SK-N-MC (cell line): ENCODE data around the gene PRR16.

ENCODE experiments used
- DNase-seq: peaks from one replicate; pipeline ENCODE4 v3.0.0-alpha.2; 2011; ENCODE audit warnings: low read depth, low spot score
- H3K27ac ChIP-seq: fragments of 200-600 bp; sonication (generic); 2 replicates; pipeline ENCODE4 v1.5.1; 2016; ENCODE audit warnings: mixed run types
- H3K36me3 ChIP-seq: fragments of 200-600 bp; sonication (generic); 2 replicates; pipeline ENCODE4 v1.6.1; 2017; ENCODE audit warnings: antibody characterized with exemption, low read length, mixed read lengths; ENCODE audit not compliant: insufficient read depth
- H3K4me3 ChIP-seq: fragments of 200-600 bp; sonication (generic); 2 replicates; pipeline ENCODE4 v1.5.1; 2016
- H3K9ac ChIP-seq: fragments of 200-600 bp; sonication (generic); 2 replicates; pipeline ENCODE4 v1.8.0; 2017; ENCODE audit warnings: mixed run types, mixed read lengths; ENCODE audit not compliant: insufficient read length
- H3K9me3 ChIP-seq: fragments of 200-600 bp; sonication (generic); 2 replicates; pipeline ENCODE4 v1.6.1; 2017; ENCODE audit warnings: low read depth, mild to moderate bottlenecking, antibody characterized with exemption, low read length, moderate library complexity, mixed read lengths
- EZH2 ChIP-seq: fragments of 200-600 bp; sonication (generic); IDR thresholded peaks from one replicate; pipeline ENCODE4 v1.6.1; 2017; ENCODE audit warnings: antibody characterized with exemption
- FOXP2 ChIP-seq: optimal IDR thresholded peaks from 2 replicates; pipeline ENCODE3; 2011; ENCODE audit warnings: mild to moderate bottlenecking, moderate library complexity; ENCODE audit not compliant: insufficient read depth; ENCODE audit errors: extremely low read length, control extremely low read depth
- POLR2AphosphoS5 ChIP-seq: IDR thresholded peaks from 2 replicates; pipeline ENCODE4 v1.6.1; 2012; ENCODE audit warnings: mild to moderate bottlenecking, low read depth, low read length, borderline replicate concordance

The PRR16 gene

GRCh38 chr5:120552638-120553037 lies 88.5 kb downstream of the PRR16 start:
- H3K9ac ChIP-seq, result no peak overlapping the region
- DNase-seq, result no peak
- H3K27ac ChIP-seq, result no peak overlapping the region
- H3K4me3 ChIP-seq, result no peak overlapping the region
- TF ChIP-seq POLR2AphosphoS5, result no peak
- no peak for TF ChIP-seq EZH2
- no peak for TF ChIP-seq FOXP2
- no peaks in the 10 kb centered on the region for H3K36me3 ChIP-seq
- no peaks in the 10 kb centered on the region for H3K9me3 ChIP-seq

GRCh38 chr5:120555345-120555744 lies 91.2 kb downstream of the PRR16 start:
- TF ChIP-seq POLR2AphosphoS5 (no peak), EZH2 (no peak), FOXP2 (no peak)
- DNase-seq, result no peak
- Histone ChIP-seq H3K4me3 (no peak overlapping the region), H3K9ac (no peak overlapping the region), H3K36me3 (no peaks in the 10 kb centered on the region), H3K9me3 (no peaks in the 10 kb centered on the region), H3K27ac (no peak overlapping the region)

- TF ChIP-seq FOXP2 (no peak), POLR2AphosphoS5 (no peak), EZH2 (no peak)
- DNase-seq, result no peak
- Histone ChIP-seq H3K9ac (no peak overlapping the region), H3K36me3 (no peaks in the 10 kb centered on the region), H3K4me3 (no peak overlapping the region), H3K27ac (no peak overlapping the region), H3K9me3 (no peaks in the 10 kb centered on the region)
These were observed 99.9 kb downstream of the PRR16 start for GRCh38 chr5:120564013-120564412.

GRCh38 chr5:120567066-120567465 lies 103.0 kb downstream of the PRR16 start:
- no peaks in the 10 kb centered on the region for H3K36me3 ChIP-seq
- no peak for DNase-seq
- TF ChIP-seq POLR2AphosphoS5, result no peak
- TF ChIP-seq EZH2, result no peak
- no peak for TF ChIP-seq FOXP2
- no peak overlapping the region for H3K4me3 ChIP-seq
- no peak overlapping the region for H3K9ac ChIP-seq
- no peak overlapping the region for H3K27ac ChIP-seq
- no peaks in the 10 kb centered on the region for H3K9me3 ChIP-seq

GRCh38 chr5:120567921-120568320 lies 103.8 kb downstream of the PRR16 start:
- Histone ChIP-seq H3K27ac (no peak overlapping the region), H3K9ac (no peak overlapping the region), H3K9me3 (no peaks in the 10 kb centered on the region), H3K4me3 (no peak overlapping the region), H3K36me3 (no peaks in the 10 kb centered on the region)
- TF ChIP-seq FOXP2 (no peak), POLR2AphosphoS5 (no peak), EZH2 (no peak)
- DNase-seq, result no peak

- no peaks in the 10 kb centered on the region for H3K9me3 ChIP-seq
- no peak overlapping the region for H3K27ac ChIP-seq
- H3K4me3 ChIP-seq, result no peak overlapping the region
- DNase-seq, result no peak
- TF ChIP-seq FOXP2 (no peak), POLR2AphosphoS5 (no peak), EZH2 (no peak)
- no peak overlapping the region for H3K9ac ChIP-seq
- H3K36me3 ChIP-seq, result no peaks in the 10 kb centered on the region
These were observed 104.6 kb downstream of the PRR16 start for GRCh38 chr5:120568711-120569110.

GRCh38 chr5:120576588-120576987 lies 112.5 kb downstream of the PRR16 start:
- H3K4me3 ChIP-seq, result no peak overlapping the region
- TF ChIP-seq FOXP2 (no peak), POLR2AphosphoS5 (no peak), EZH2 (no peak)
- DNase-seq, result no peak

GRCh38 chr5:120582635-120583034 lies 118.5 kb downstream of the PRR16 start:
- no peak for DNase-seq
- no peak overlapping the region for H3K9ac ChIP-seq
- H3K27ac ChIP-seq, result no peak overlapping the region
- no peak overlapping the region for H3K4me3 ChIP-seq
- TF ChIP-seq FOXP2, result no peak
- TF ChIP-seq EZH2, result no peak
- no peak for TF ChIP-seq POLR2AphosphoS5
- H3K36me3 ChIP-seq, result no peaks in the 10 kb centered on the region
- no peaks in the 10 kb centered on the region for H3K9me3 ChIP-seq

More at GRCh38 chr5:120576588-120576987, 112.5 kb downstream of the PRR16 start:
- H3K9ac ChIP-seq, result no peak overlapping the region
- H3K9me3 ChIP-seq, result no peaks in the 10 kb centered on the region
- no peaks in the 10 kb centered on the region for H3K36me3 ChIP-seq
- H3K27ac ChIP-seq, result no peak overlapping the region

GRCh38 chr5:120586646-120587045 lies 122.5 kb downstream of the PRR16 start:
- DNase-seq, result no peak
- H3K4me3 ChIP-seq, result no peak overlapping the region

More at GRCh38 chr5:120586646-120587045, 122.5 kb downstream of the PRR16 start:
- TF ChIP-seq EZH2 (no peak), POLR2AphosphoS5 (no peak), FOXP2 (no peak)
- Histone ChIP-seq H3K9me3 (no peaks in the 10 kb centered on the region), H3K36me3 (no peaks in the 10 kb centered on the region), H3K27ac (no peak overlapping the region), H3K9ac (no peak overlapping the region)
